GM23248 (cell line): ENCODE results near the gene PGBD5.

Experiments
- EZH2 ChIP-seq: fragments of 200-600 bp; sonication (generic); IDR thresholded peaks from 2 replicates; pipeline ENCODE4 v1.6.1; 2018; ENCODE audit warnings: antibody characterized with exemption, mild to moderate bottlenecking; ENCODE audit not compliant: insufficient read depth, poor library complexity, severe bottlenecking
- EZH2phosphoT487 ChIP-seq: fragments of 200-600 bp; sonication (generic); IDR thresholded peaks from 2 replicates; pipeline ENCODE4 v1.6.1; 2018; ENCODE audit warnings: antibody characterized with exemption, moderate library complexity, mild to moderate bottlenecking, low read depth; ENCODE audit not compliant: insufficient read depth

- TF ChIP-seq EZH2phosphoT487 (no peak), EZH2 (no peak)
Observed at GRCh38 chr1:230330157-230330556, 96.0 kb downstream of the PGBD5 start.
